ENCODE data around the gene METRNL. TPM values are rescaled to one million over a fixed set of nuclear protein-coding genes. Genes with fewer than 3 reads are reported as not detected.
A peak's percentile ranks its signal among the peaks of the same experiment; 100 is the strongest.

The METRNL gene
- total RNA-seq, 2 experiments from 2014 or later, result 23.3 to 24.1 TPM

- Mint-ChIP-seq H3K36me3 (ENCODE audit: low read depth) (peaks cover 2% of the 10 kb centered on the region), H3K4me1 (ENCODE audit: low read depth) (peaks cover 7% of the 10 kb centered on the region), H3K27me3 (peaks cover 13% of the 10 kb centered on the region), H3K9me3 (no peaks in the 10 kb centered on the region), H3K4me3 (no peak overlapping the region), H3K27ac (no peak overlapping the region)
- POLR2A ChIA-PET, result interaction anchor here (1.3 kb wide), 1 partner anchor 23 kb away, joined by 3 read pairs; no protein-coding TSS in a partner anchor
- DNase-seq, result no peak
- CTCF ChIA-PET, result interaction anchor here (1.1 kb wide), 1 partner anchor 14 kb away, joined by 3 read pairs; no protein-coding TSS in a partner anchor
- TF ChIP-seq, protein P1, sequence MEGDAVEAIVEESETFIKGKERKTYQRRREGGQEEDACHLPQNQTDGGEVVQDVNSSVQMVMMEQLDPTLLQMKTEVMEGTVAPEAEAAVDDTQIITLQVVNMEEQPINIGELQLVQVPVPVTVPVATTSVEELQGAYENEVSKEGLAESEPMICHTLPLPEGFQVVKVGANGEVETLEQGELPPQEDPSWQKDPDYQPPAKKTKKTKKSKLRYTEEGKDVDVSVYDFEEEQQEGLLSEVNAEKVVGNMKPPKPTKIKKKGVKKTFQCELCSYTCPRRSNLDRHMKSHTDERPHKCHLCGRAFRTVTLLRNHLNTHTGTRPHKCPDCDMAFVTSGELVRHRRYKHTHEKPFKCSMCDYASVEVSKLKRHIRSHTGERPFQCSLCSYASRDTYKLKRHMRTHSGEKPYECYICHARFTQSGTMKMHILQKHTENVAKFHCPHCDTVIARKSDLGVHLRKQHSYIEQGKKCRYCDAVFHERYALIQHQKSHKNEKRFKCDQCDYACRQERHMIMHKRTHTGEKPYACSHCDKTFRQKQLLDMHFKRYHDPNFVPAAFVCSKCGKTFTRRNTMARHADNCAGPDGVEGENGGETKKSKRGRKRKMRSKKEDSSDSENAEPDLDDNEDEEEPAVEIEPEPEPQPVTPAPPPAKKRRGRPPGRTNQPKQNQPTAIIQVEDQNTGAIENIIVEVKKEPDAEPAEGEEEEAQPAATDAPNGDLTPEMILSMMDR (IDR thresholded peaks at IDR 0.05), result no peak
- no peak for ATAC-seq
- intact Hi-C loops (cut with micrococcal nuclease), result no loop called here
These were observed 18.4 kb downstream of the METRNL start for GRCh38 chr17:83097831-83098230.

DNA sequence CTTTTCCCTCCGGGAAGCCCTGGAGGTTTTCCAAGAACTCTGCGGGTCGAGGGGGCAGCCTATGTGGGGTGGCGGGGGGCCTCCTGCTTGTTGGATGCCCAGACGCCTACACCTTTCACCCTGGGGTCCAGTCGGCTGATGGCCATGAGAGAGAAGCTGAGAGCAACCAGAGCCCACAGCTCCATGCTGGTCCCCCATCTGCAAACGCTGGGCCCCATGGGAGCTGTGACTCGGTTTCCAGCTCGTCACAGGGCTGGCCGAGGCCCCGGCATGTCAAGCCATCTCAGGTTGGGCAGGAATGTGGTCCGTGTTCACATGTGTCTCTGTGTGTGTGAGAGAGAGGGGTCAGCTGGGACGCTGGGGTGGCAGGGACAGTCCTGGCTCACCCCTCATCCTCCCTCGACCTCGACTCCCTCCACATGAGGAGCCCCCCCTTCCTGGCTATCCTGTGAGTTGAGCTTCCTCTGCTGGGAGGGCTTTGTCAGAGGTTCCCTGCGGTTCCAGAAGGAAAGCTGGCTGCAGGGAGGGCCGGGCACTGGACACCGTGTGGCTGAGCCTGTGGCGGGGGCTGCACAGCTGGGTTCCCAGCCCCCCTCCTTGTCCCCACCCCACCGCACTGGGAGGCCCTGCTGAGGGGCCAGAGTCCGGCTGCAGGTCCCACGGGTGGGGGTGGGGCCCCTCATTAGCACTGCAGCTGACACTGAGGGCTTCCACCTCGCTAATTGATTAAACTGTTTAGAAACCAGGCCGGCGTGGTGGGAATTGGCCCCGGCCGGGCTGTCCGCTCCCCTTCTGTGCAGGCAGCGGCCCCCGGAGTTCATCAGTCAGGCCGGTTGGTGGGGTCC lies 19.1 kb downstream of the METRNL start:
- H3K4me1 Mint-ChIP-seq (ENCODE audit: low read depth), result peaks cover 7% of the 10 kb centered on the region
- TF ChIP-seq, protein P1 (IDR thresholded peaks at IDR 0.05), result no peak
- DNase-seq, result no peak
- POLR2A ChIA-PET, result interaction anchor here (1.3 kb wide), 1 partner anchor 22 kb away, joined by 3 read pairs; no protein-coding TSS in a partner anchor
- H3K27ac Mint-ChIP-seq, result no peak overlapping the region
- CTCF ChIA-PET, result interaction anchor here (1.1 kb wide), 1 partner anchor 15 kb away, joined by 3 read pairs; no protein-coding TSS in a partner anchor
- H3K36me3 Mint-ChIP-seq (ENCODE audit: low read depth), result peaks cover 2% of the 10 kb centered on the region
- no peak overlapping the region for H3K4me3 Mint-ChIP-seq
- intact Hi-C loops (cut with micrococcal nuclease), result no loop called here
- H3K27me3 Mint-ChIP-seq, result peaks cover 13% of the 10 kb centered on the region
- no peak for ATAC-seq
- no peaks in the 10 kb centered on the region for H3K9me3 Mint-ChIP-seq

DNA sequence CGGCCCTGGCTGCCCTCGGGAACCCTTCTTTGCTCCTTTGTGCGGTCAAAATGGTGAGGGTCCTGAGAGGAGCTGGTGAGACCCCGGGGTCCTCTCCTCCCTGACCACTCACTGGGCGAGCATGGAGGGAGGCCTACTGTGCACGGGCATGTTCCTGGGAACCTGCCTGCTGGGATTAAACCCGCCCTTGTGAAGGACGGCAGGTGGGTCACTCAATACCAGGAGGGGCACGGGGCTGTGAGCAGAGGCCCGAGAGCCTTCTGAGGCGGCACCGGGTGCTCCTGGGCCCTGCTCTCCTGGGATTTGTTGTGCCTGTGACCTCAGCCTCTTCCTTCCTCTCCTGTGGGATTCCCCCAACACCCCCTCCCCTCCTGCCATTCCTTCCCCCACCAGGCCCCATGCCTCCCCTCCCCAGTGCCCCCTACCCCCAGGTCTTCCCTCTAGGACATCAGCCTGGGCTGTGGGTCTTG lies 19.7 kb downstream of the METRNL start:
- ATAC-seq (no peak), DNase-seq (no peak)
- Mint-ChIP-seq H3K36me3 (ENCODE audit: low read depth) (no peaks in the 10 kb centered on the region), H3K27me3 (peaks cover 13% of the 10 kb centered on the region), H3K9me3 (no peaks in the 10 kb centered on the region), H3K4me1 (ENCODE audit: low read depth) (peaks cover 7% of the 10 kb centered on the region), H3K4me3 (no peak overlapping the region), H3K27ac (no peak overlapping the region)
- POLR2A ChIA-PET, result no interaction called here
- CTCF ChIA-PET, result no interaction called here
- intact Hi-C loops (cut with micrococcal nuclease), result no loop called here
- TF ChIP-seq, protein P1 (IDR thresholded peaks at IDR 0.05), result no peak

GRCh38 chr17:83099570-83100181 lies 20.3 kb downstream of the METRNL start:
- intact Hi-C loops (cut with micrococcal nuclease), result no loop called here
- no peak overlapping the region for H3K27ac Mint-ChIP-seq
- no peaks in the 10 kb centered on the region for H3K9me3 Mint-ChIP-seq
- peaks cover 13% of the 10 kb centered on the region for H3K27me3 Mint-ChIP-seq
- CTCF ChIA-PET, result no interaction called here
- ATAC-seq, result peak; percentile 38
- no peaks in the 10 kb centered on the region for H3K36me3 Mint-ChIP-seq (ENCODE audit: low read depth)
- peaks cover 7% of the 10 kb centered on the region for H3K4me1 Mint-ChIP-seq (ENCODE audit: low read depth)
- H3K4me3 Mint-ChIP-seq, result no peak overlapping the region
- TF ChIP-seq, protein P1 (IDR thresholded peaks at IDR 0.05), result no peak
- POLR2A ChIA-PET, result no interaction called here
- DNase-seq, result no peak

Data from activated CD8-positive, alpha-beta T cell treated with anti-CD3 and anti-CD28 coated beads for 36 hours (primary cell).